GM18499 (cell line): ENCODE results near the gene PCDHA1.
"Not testable (repeated sequence)": the region's sequence is repeated elsewhere in the genome, so short reads cannot be mapped to it uniquely, and the experiment has no call there.

ENCODE experiments used
- ATAC-seq: cut with Tn5 transposase; IDR thresholded peaks from one replicate; pipeline ENCODE4 v1.9.1; 2021; ENCODE audit warnings: moderate number of reproducible peaks; ENCODE audit not compliant: insufficient read depth, unreplicated experiment

PCDHA1 gene

DNA sequence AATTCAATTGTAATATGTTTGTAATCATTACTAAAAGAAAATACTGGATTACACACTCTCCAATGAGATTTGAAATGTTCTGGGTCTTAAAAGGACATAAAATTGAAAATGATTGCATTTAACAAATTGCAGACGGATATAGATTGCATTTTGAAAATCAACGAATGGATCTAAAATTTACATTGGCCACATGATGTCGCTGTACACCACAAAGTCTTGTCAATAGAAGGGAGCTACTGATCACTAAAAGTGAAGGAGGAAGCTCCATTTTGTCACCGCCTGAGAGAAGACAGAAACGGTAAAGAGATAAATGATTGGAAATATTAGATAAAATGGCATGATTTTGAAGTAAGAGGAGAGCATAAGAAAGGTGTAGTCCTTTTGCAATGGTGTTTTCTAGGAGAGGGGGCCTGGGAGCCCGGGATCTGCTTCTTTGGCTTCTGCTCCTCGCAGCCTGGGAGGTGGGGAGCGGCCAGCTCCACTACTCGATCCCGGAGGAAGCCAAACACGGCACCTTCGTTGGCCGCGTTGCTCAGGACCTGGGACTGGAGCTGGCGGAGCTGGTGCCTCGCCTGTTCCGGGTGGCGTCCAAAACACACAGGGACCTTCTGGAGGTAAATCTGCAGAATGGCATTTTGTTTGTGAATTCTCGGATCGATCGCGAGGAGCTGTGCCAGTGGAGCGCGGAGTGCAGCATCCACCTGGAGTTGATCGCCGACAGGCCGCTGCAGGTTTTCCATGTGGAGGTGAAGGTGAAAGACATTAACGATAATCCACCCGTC is at the start of gene PCDHA1:
TSS of gene PCDHA1 (plus strand) at position 236 of the 782 bp plus-strand sequence.
- ATAC-seq = no peak

DNA sequence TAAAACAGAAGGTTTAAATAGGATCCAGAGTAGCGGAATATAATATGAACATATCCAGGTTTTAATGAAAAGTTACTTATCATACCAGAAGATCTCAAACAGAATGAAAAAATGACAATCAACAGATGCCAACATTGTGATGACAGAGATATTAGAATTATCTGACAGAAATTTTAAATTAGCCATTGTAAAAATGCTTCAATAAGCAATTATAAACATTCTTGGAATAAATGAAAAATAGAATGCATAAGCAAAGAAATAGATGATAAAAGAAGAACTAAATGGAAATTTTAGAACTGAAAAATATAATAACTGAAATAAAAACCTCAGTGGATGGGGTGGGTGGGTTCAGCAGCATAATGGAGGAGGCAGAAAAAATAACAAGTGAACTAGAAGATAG is 48.5 kb upstream of the PCDHA1 start:
- ATAC-seq = no peak

DNA sequence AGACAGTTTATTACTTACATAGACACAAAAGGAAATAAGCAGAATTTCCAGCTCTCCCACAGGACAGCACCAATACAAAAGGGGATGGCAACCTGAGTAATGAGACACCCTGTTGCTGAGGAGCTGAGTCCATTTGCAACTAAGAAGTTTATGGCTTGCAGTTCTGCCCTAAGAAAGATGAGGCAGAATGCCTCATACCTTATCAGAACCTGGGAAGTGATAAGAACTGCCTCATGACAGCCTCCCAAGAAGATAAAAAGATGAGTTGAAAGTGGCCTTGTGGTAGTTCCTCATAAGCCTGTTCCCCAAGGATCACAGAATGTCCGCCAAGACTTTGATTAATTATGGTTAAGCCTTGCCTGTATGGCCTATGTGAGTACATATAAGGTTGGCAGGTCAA is 44.0 kb upstream of the PCDHA1 start:
- no peak for ATAC-seq

DNA sequence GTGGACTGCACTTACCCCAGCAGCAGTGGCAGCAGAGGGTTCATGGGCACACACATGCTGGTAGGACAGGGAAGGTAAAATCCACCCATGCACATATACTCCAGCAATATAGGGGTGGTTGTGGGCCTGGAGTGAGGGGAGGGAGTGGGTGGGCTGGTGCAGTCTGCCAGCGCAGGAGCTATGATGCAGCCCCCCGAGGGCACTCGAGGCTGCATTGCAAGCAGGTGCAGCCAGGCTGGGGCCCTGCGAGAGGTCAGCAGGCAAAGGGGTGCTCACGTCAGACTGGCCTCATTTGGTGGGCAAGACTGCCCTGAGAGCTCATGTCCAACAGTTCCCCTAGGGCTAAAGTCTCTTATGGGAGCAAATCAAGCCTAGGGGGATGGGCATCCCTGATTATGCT is 32.4 kb upstream of the PCDHA1 start:
- ATAC-seq = no peak

DNA sequence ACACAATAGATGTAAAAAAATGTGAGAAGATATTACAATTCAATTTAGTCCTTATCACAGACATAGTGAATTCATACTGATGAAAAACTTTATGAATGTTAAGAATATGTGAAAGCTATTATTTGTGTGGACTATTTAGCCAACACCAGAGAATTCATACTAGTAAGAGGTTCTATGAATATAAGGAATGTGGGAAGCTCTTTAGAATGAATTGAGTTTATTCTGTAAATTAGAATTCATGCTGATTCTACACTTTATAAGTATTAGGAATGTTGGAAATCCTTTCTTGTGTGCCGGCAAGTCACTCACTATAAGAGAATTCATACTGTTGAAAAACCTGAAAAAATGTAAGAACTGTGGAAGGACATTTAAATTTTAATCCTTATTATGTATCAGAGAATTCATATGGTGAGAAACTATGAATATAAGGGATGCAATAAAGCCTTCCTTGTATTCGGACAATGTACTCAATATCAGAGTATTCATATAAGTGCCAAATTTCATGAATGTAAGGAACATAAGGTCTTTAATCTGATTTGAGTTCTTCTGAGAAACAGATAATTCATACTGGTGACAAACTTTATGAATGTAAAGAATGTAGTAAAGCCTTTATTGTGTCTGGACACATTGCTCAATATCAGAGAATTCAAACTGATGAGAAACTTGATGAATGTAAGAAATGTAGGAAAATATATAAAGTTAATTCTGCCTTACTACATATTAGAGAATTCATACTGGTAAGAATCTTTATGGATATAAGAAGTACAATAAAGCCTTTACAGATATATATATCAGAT is 21.6 kb upstream of the PCDHA1 start:
- ATAC-seq = no peak

DNA sequence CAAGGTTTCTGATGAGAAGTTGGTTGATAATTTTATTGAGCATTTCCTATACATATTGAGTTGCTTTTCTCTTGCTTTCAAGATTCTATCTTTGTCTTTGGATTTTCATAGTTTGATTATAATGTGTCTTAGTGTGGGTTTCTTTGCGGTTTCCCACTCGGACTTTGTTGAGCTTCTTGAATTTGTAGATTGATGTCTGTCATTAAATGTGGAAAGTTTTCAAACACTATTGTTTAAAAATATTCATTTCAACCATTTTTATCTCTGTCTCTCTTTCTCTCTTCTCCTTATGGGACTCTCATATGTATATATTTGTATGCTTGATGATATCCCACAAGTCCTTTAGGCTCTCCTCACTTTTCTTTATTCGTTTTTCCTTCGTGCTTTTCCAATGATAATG is 18.5 kb upstream of the PCDHA1 start:
- ATAC-seq = no peak

DNA sequence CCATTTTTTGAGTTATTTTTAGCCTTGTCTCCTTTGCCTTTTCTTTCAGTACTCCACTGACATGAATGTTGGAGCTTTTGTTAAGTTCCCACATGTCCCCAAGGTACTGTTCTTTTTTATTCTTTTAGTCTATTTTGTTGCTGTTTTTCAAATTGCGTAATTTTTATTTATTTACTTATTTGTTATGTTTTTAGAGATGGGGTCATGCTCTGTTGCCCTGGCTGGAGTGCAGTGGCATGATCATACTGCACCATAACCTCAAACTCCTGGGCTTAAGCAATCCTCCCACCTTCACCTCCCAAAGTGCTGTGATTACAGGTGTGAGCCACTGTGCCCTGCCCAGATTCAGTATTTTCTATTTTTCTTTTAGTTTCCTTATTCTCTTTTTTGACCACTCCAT is 5.4 kb upstream of the PCDHA1 start:
- ATAC-seq = no peak

GRCh38 chr5:140787422-140787821 is 1.5 kb downstream of the PCDHA1 start:
- not testable (repeated sequence) for ATAC-seq

- ATAC-seq = not testable (repeated sequence)
Measured at GRCh38 chr5:140787849-140788504, 2.0 kb downstream of the PCDHA1 start.

GRCh38 chr5:140791089-140791488 is 5.1 kb downstream of the PCDHA1 start:
- ATAC-seq = no peak

- ATAC-seq = no peak
Measured at GRCh38 chr5:140794595-140795258, 8.8 kb downstream of the PCDHA1 start, which contains the start of gene PCDHA2. Gene PCDHA2, plus strand, starts transcription at chr5:140794852.

DNA sequence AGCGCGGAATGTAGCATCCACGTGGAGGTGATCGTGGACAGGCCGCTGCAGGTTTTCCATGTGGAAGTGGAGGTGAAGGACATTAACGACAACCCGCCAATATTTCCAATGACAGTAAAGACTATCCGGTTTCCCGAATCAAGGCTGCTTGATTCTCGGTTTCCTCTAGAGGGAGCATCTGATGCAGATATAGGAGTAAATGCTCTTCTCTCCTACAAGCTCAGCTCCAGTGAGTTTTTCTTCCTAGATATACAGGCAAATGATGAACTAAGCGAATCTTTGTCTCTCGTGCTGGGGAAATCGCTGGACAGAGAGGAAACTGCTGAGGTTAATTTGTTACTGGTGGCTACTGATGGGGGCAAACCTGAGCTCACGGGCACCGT is 9.3 kb downstream of the PCDHA1 start:
- no peak for ATAC-seq

DNA sequence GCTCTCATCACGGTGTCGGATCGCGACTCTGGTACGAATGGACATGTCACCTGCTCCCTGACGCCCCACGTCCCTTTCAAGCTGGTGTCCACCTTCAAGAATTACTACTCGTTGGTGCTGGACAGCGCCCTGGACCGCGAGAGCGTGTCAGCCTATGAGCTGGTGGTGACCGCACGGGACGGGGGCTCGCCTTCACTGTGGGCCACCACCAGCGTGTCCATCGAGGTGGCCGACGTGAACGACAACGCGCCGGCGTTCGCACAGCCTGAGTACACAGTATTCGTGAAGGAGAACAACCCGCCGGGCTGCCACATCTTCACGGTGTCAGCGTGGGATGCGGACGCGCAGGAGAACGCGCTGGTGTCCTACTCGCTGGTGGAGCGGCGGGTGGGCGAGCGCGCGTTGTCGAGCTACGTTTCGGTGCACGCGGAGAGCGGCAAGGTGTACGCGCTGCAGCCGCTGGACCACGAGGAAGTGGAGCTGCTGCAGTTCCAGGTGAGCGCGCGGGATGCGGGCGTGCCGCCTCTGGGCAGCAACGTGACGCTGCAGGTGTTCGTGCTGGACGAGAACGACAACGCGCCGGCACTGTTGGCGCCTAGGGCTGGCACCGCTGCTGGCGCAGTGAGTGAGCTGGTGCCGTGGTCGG is 10.3 kb downstream of the PCDHA1 start:
- not testable (repeated sequence) for ATAC-seq

- ATAC-seq = no peak
Measured at GRCh38 chr5:140796718-140797095, 10.8 kb downstream of the PCDHA1 start.

DNA sequence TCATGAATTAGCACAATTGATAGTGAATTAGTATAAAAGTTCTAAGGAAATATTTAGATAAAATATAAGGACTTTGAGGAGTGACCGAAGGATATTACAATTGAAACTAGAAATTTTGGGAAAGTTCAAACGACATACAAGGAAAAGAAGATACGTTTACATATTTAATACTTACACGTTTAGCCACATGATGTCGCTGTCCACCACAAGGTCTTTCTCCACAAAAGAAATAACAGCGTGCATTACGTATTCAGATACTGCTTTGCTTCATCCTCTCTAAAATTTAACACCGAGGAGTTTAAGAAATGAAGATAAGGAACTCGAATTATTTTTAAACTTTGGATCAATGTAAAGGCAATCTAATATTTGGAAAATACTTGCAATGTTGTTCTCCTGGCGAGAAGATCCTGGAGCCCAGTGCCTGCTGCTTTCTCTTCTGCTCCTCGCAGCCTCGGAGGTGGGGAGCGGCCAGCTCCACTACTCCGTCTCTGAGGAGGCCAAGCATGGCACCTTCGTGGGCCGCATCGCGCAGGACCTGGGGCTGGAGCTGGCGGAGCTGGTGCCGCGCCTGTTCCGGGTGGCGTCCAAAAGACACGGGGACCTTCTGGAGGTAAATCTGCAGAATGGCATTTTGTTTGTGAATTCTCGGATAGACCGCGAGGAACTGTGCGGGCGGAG is 15.0 kb downstream of the PCDHA1 start, which contains the start of gene PCDHA3:
TSS of gene PCDHA3 (plus strand) at position 242 of the 678 bp plus-strand sequence.
- no peak for ATAC-seq

- ATAC-seq = no peak
Measured at GRCh38 chr5:140801494-140801841, 15.5 kb downstream of the PCDHA1 start.

GRCh38 chr5:140802381-140802780 is 16.4 kb downstream of the PCDHA1 start:
- ATAC-seq = not testable (repeated sequence)

DNA sequence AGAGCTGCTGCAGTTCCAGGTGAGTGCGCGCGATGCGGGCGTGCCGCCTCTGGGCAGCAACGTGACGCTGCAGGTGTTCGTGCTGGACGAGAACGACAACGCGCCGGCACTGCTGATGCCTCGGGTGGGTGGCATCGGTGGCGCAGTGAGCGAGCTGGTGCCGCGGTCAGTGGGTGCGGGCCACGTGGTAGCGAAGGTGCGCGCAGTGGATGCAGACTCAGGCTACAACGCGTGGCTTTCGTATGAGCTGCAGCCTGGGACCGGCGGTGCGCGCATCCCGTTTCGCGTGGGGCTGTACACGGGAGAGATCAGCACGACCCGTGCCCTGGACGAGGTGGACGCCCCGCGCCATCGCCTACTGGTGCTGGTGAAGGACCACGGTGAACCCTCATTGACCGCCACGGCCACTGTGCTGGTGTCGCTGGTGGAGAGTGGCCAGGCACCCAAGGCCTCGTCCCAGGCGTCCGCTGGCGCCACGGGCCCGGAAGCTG is 16.9 kb downstream of the PCDHA1 start:
- ATAC-seq = no peak
